Retinal pigment epithelial cell (primary cell): ENCODE results near the gene CHID1.

Source experiments
- DNase-seq: peaks from one replicate; pipeline ENCODE4 v3.0.0-alpha.2; 2010; ENCODE audit warnings: low read depth
- H3K4me3 ChIP-seq: 2 replicates; pipeline ENCODE4 v1.5.1; 2011; ENCODE audit warnings: mild to moderate bottlenecking, low read length, control low read depth, moderate library complexity
- TF ChIP-seq, protein P1 (sequence below): conservative IDR thresholded peaks from 2 replicates; pipeline ENCODE4 v1.5.1; 2011; ENCODE audit warnings: low read depth, low read length, control low read depth, inconsistent platforms

CHID1 gene

DNA sequence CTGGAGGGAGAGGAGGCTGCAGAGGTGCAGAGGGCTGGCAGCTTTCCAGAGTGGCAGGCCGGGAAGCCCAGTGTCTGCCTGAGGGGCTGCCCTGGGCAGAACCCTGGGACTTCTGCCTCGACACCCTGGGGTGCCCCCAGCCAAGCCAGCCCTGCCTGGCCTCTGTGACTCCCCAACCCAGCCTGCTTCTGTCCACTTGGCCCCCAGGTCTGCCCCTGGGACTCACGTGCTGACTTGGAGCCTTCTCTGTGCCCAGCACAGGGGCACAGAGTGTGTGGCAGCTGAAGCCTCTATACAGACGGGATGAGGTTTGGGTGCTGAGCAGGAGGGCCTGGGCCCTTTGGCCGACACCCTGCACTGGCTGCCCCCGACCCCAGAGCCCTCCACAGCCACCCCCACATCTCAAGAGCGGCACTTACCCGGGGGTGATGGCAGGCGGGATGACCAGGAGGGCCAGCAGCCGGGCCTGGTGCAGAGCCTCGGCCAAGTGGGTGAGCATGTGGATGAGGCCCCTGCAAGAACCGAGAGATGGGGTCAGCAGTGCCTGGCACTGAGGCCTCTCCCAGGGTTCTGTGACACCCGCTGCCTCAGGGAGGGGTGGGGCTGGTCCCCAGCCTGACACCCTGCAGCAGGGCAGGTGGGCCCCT, 17.5 kb downstream of the CHID1 start:
- H3K4me3 ChIP-seq: no peak overlapping the region
- TF ChIP-seq, protein P1, sequence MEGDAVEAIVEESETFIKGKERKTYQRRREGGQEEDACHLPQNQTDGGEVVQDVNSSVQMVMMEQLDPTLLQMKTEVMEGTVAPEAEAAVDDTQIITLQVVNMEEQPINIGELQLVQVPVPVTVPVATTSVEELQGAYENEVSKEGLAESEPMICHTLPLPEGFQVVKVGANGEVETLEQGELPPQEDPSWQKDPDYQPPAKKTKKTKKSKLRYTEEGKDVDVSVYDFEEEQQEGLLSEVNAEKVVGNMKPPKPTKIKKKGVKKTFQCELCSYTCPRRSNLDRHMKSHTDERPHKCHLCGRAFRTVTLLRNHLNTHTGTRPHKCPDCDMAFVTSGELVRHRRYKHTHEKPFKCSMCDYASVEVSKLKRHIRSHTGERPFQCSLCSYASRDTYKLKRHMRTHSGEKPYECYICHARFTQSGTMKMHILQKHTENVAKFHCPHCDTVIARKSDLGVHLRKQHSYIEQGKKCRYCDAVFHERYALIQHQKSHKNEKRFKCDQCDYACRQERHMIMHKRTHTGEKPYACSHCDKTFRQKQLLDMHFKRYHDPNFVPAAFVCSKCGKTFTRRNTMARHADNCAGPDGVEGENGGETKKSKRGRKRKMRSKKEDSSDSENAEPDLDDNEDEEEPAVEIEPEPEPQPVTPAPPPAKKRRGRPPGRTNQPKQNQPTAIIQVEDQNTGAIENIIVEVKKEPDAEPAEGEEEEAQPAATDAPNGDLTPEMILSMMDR: no peak

DNA sequence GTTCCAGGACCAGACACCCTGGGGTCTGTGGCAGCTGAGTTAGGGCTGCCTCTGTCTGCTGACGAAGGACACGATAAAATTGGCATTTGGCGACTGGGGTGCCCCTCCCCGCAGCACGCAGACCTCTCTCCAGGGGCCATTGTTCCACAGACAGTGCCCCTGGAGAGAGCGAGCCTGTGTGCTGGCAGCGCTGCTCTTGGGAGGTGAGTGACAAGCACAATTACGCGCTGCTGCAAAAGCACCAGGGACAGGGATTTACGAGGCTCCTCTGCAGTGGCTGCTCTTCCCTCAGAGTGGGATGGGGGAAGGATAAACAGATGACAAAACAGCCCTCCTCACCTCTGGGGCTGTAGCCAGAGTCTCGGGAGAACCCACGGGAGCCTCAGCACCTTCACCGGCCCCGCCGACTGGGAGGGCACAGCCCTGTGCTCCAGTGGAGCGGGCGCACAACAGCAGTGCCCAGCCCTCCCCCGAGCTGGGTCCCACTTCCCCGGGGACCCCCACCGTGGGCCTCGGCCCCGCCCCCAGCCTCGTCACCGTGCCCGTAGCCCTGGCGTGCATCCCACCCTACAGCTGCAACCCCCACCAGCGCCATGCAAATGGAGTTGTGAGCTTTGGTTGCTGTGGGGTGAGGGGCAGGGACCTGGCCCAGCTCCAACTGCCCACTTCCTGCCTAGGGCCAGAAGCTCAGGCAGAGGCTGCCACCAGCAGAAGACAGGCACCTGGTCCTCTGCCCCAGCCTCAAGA, 19.6 kb downstream of the CHID1 start:
- TF ChIP-seq, protein P1: no peak
- no peak overlapping the region for H3K4me3 ChIP-seq
- DNase-seq: no peak

More for the DNA sequence above, 17.5 kb downstream of the CHID1 start:
- DNase-seq: no peak

DNA sequence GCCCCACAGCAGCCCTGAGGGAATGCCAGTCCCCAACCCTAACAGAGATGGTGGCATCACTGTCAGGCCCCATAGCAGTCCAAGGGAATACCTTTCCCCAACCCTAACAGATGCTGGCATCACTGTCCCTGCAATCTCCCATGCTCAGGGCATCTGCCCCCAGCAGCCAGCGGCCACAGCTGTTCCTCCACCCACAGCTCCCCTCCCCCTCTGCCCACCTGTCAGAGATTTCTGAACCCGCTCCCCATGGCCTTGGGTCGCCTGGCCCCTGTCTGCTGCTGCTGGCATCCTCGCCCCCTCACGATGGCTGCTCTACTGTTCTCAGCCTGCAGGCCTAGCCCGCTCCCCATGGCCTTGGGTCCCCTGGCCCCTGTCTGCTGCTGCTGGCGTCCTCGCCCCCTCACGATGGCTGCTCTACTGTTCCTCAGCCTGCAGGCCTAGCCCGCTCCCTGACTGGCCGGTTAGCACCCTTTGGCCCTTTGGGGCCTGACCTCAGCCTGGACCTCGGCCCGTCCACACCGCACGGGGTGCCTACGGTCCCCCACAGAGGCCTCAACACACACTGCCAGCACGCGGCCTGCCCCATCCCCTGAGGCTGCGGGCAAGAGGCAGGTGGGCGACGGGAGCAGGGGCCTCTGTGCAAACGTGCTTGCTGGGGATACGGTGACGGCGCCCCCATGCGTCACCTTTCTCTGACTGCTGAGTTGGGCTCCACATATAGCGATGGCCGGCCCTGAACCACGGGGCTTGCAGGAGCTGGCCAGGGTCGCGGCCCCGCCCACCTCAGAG, 20.7 kb downstream of the CHID1 start:
- DNase-seq: no peak
- H3K4me3 ChIP-seq: no peak overlapping the region
- TF ChIP-seq, protein P1: no peak

DNA sequence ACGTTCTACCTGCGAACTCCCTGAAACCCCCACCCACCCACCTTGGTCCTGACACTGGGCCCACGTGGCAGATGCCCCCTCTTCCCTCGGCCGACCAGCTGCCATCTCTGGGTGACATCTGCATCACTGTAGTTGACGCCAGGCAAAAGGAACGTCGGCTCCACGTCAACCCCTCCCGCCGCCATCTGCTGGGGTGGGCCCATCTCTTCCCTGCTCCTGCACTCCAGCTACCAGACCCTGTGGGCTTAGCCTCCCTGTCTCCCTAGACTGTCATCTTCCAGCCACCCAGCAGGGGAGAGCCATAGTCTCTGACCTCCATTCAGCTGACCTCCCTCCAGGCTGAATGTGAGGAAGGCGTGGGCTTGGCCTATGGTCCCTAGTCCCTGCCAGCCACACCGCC, 21.4 kb downstream of the CHID1 start:
- no peak overlapping the region for H3K4me3 ChIP-seq
- TF ChIP-seq, protein P1: no peak
- no peak for DNase-seq

DNA sequence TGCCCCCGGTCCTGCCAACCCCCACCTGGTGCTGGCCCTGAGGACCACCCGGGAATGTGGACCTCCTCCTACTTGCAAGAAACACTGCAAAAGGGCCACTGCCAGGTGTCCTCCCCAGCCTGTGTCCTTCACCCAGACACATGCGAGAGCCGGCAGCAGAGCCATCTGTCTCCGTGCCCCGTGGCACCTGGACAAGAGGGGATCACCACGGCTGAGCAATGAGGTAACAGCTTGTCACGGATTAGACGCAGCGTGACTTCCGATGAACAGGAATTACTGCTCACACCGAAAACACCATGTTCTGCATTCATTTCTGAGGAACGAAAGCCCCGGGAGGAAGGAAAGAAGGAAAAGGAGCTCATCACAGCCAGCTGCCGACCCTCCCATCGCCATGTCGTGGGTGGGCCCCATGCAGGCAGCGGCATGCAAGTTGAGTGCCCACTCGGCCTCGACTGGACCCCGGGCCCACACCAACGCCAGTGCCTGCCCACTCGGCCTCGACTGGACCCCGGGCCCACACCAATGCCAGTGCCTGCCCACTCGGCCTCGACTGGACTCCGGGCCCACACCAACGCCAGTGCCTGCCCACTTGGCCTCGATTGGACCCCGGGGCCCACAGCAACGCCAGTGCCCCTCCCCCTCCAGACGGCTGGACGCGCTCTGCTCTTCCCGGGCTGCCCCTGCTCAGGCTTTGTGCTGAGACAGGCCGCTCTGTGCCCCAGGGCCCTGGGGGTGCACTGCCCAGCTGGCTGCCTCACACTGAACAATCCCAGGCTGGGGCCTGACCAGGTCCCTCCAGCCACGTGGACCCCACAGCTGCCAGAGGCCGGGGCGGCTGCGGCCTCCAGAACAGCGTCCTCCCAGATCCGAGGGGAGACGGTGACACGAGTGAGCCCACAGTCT, 22.0 kb downstream of the CHID1 start:
- TF ChIP-seq, protein P1: no peak
- no peak overlapping the region for H3K4me3 ChIP-seq
- DNase-seq: no peak

DNA sequence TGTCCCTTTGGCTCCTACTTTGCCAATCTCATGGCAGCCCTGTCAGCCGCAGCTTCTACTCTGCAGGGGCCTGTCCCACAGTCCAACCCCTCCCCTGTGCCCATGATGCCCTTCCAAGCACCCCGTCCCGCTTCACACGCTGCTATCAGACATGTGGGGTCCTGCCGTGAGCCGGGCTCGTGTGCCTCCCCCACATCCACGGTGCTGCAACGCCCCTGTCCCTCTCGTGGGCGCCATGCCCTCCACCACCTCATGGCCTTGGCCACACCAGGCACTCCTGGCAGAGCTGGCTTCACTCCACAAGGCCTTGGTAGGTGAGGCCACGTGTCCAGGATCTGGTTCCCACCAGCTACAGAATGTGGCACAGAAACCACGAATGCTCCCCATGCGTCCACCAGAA, 23.0 kb downstream of the CHID1 start:
- no peak for DNase-seq
- TF ChIP-seq, protein P1: no peak
- no peak overlapping the region for H3K4me3 ChIP-seq
